Limb (tissue), 2 donors: ENCODE data around the gene PLAGL2.
"Not testable (repeated sequence)": the region's sequence is repeated elsewhere in the genome, so short reads cannot be mapped to it uniquely, and the experiment has no call there.

Source experiments
- DNase-seq, 2 donors: peaks; one replicate each; pipeline ENCODE4 v3.0.0-alpha.2; 2016; ENCODE audit errors: extremely low spot score in 2 of 2

PLAGL2 gene, protein sequence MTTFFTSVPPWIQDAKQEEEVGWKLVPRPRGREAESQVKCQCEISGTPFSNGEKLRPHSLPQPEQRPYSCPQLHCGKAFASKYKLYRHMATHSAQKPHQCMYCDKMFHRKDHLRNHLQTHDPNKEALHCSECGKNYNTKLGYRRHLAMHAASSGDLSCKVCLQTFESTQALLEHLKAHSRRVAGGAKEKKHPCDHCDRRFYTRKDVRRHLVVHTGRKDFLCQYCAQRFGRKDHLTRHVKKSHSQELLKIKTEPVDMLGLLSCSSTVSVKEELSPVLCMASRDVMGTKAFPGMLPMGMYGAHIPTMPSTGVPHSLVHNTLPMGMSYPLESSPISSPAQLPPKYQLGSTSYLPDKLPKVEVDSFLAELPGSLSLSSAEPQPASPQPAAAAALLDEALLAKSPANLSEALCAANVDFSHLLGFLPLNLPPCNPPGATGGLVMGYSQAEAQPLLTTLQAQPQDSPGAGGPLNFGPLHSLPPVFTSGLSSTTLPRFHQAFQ

DNA sequence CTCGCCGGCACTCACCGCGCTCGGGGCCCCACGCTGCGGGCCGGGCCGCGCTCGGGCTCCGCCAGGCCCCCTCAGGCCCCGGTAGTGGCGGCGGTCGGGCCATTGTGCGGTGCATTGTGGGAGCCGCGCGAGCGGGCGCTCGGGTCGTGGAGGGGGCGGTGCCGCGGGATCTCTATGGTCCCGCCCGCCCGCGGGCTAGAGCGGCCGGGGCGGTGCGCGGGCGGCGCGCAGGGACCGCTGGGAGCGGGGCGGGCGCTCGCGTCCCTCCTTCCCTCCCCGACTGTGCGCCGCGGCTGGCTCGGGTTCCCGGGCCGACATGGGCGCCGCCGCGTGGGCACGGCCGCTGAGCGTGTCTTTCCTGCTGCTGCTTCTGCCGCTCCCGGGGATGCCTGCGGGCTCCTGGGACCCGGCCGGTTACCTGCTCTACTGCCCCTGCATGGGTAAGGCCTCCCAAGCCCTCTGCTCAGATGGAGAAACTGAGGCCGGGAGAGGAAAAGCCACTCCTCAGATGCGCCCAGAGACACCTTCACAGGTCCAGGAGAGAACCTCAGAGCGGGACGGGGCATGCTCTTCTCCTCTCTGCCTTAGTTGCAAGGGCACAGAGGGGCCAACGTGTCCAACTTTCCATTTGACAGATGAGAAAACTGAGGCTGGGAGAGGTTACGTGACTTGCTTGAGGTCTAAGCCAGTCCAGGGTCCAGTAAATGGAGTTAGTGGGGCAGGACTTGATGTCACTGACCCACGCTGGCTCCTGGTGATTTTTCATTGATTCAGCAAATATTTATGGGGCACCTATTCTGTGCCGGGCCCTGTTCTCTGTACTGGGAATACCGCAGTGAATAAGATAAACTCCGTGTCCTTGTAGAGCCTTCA, at the start of gene PLAGL2, which contains the start of gene POFUT1:
PLAGL2 (minus strand) TSS at position 118 of the 873 bp plus-strand sequence. CDS start 5,565 bp downstream, outside the sequence.
POFUT1 (plus strand) TSS at position 255 of the 873 bp plus-strand sequence; CDS start at position 317, 62 bp downstream.
- peak; percentile 86 to 93 for DNase-seq

DNA sequence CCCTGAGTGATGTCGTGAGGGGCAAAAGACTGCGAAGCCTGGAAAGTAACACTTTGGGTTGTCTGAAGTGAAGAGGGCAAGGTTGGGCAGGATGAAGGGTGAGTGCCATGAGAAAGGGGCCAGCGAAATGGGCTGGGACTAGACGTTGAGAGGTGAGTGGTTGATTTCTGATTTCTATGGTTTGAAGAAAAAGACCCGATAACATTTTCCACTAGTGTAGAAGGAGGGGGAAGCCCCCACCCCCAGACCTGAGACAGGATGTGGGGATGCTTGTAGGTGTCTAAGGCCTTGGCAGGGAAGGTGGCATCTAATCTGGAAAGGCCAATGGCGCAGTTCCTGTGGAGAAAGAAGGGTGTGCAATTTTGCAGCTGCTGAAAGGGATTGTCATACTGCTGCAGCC, 44.6 kb upstream of the PLAGL2 start:
- no peak for DNase-seq

DNA sequence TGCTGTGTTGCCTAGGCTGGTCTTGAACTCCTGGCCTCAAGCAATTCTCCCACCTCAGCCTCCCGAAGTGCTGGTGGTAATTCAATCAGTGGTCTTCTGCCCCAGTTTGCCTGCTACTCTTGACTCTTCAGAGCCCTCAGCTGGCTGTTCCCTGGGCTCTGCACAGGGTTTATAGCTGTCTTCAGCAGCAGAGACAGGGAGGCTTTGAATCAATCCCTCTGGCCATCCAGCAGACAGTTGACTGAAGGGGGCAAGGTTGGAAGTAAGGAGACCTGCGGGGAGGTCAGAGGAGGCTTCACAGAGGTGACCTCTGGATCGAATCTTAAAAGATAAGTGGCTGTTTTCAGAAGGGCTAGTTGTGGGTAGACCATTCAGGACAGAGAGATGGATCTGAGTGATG, 43.9 kb upstream of the PLAGL2 start:
- DNase-seq, result no peak

DNA sequence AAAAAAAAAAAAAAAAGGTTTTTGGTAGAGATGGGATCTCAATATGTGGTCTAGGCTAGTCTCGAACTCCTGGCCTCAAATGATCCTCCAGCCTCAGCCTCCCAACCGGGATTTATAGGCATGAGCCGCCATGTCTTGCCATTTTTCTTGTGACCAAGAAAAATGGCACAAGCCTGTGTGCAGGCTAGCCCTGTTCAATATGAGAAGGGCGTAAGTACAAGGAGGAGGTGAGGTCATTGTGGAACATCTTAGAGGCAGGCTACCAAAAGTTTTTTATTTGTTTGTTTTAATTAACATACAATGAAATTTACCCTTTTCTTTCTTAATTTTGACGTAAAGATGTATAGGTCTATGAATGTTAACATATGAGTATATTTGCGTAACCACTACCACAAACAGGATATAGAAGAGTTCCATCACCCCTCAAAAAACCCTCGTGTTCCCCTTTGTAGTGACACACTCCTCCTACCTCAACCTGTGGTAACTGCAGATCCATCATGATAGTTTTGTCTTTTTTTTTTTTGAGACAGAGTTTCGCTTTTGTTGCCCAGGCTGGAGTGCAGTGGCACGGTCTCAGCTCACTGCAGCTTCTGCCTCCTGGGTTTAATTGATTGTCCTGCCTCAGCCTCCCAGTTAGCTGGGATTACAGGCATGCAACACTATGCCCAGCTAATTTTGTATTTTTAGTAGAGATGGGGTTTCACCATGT, 41.6 kb upstream of the PLAGL2 start:
- DNase-seq, result no peak

DNA sequence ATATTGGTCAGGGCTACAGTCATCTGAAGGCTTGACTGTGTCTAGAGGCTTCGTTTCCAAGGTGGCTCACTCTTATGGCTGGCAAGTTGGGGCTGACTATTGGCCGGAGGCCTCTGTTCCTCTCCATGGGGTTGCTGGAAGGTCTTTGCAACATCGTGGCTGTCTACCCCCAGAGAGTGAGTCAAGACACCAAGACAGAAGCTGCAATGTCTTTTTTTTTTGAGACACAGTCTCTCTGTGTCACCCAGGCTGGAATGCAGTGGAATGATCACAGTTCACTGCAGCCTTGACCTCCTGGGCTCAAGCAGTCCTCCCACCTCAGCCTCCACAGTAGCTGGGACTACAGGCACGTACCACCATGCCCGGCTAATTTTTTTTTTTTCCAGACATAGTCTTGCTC, 40.5 kb upstream of the PLAGL2 start:
- no peak for DNase-seq

DNA sequence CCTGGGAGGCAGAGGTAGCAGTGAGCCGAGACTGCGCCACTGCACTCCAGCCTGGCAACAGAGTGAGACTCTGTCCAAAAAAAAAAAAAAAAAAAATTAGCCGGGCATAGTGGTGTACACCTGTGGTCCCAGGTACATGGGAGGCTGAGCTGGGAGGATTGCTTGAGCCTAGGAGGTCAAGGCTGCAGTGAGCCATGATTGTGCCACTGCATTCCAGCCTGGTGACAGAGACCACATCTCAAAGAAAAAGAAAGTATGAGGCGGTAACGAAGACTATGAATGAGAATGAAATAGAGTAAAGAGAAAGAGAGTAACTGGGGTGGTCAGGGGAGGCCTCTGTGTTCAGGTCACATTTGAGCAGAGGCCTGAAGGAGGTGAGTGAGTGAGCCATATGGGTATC, 38.7 kb upstream of the PLAGL2 start:
- not testable (repeated sequence) for DNase-seq

DNA sequence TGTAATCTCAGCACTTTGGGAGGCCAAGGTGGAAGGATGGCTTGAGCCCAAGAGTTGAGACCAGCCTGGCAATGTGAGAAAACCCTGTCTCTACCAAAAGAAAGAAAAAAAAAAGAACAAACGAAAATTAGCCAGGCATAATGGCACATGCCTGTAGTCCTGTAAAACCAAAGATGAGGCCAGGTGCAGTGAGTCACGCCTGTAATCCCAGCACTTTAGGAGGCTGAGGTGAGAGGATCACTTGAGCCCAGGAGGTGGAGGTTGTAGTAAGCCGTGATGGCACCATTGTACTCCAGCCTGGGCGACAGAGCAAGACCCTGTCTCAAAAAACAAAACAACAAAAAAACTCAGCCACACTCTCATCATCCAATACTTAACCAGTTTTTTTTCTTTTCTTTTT, 37.4 kb upstream of the PLAGL2 start:
- no peak for DNase-seq

DNA sequence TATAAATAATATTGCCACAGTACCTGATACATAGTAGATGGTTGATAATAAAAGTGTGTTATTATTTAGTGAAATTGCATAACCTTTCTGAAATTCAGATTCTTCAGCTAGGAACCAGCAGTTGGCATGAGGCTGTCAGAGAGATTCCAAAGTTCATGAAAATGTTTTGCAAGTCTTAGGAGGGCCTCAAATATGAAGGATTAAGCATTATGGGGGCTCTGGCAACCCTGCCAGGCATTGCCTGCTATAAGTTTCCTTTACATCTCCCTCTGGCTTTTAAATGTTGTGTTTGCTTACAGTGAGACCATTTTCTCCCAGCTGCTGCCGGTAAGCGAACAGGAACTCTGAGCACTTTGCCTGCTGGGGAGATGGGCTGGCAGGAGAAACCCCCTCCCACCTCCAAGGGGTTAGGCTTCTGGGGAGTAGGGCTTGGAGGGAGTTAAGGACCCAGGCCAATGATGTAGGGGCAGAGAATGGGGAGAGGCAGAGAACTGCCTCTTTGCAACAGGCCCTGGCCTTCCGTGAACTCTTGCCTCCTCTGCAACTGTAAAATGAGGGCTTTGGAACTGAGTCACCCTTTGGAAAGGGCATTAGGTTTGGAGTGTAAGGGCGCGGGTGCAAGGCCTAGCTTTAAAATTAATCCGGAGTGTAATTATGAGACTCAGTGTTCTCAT, 36.7 kb upstream of the PLAGL2 start:
- DNase-seq, result no peak

DNA sequence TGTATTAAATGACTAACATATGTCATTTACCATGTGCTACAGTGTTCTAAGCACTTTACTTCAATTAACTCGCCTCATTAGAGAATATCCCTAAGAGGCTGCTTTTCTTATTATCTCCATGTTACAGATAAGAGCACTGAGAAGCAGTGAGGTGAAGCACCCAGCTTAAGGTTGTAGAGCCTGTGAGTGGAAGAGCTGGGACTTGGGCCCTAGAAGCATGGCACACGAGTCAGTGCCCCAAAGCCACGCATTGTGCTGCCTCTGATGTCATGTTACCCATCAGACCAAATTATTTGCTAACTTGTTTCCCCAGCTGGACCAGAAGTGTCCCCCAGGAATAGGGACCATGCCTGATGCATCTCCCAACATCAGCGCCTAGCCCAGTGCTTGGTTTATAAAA, 34.3 kb upstream of the PLAGL2 start:
- no peak for DNase-seq

DNA sequence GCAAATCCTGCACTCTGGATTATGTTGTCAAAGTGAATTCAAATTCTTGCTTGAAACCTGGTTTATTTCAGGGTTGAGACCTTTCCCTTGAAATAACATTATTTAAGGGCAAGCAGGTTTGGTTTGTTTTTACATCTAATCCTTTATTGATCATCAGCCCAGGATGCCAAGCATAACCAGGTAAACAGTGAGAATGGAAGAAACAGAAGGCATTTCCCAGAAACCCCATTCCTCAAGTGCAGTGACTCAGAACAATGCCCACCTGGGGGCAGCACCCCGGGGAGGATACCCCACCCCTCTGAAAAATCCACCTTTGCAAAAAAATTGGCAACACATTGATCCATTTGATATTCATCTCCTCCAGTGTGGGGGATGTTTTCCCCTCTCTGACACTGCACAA, 32.7 kb upstream of the PLAGL2 start:
- no peak for DNase-seq

DNA sequence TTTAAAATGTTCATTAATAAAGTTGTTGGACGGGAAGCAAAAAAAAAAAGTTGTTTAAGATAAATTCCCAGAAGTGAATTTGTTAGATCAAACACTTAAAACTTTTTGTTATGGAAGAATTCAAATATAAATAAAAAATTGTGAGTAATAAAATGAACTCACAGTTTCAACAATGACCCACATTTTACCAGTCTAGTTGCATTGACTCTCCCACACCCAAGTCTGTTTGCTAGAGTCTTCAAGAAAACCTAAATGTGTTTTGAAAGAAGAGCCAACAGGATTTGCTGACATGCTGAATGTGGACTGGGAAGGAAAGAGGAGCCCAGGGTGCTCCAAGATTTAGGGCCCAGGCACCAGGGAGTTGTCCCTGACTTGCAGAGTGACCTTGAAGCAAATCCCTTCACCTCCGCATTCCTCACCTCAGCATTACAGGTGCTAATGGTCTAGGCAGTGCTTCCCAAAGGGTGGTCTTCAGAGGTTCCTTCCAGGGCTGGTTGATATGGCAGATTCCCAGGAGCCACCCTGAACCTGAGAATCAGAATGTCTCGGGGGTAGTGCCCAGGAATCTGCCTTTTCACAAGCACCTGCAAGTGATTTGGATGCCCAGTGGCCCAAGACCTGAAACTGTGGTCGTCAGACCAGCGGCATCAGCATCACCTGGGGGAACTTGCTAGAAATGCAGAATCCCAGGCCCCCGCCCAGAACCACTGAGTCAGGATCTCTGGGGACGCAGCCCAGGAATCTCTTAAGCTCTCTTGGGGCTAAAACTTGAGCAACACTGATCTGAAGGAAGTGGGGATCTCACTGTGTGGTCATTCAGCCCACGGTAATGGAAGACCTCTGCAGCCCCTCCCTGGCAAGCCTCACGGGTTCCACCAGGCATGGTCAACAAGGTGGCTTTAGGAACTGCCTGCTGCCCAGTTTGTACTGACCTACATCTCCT, 31.2 kb upstream of the PLAGL2 start:
- no peak for DNase-seq

DNA sequence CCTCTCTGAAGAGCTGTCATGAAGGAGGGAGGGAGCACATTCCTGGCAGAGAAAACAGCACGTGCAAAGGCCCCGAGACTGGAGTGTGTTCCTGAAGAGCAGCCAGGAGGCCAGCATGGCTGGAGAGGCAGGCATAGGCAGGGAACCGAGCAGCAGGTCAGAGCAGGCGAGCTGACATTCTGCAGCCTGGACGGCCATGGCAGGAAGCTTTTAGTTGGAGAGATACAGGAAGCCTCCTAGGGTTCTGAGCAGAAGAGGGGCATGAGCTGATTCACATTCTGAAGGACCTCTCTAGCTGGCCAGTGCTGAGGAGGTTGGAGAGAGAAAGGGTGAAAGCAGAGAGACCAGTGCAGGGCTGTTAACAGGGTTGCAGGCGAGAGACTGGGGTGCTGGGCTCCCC, 29.9 kb upstream of the PLAGL2 start:
- DNase-seq, result no peak

DNA sequence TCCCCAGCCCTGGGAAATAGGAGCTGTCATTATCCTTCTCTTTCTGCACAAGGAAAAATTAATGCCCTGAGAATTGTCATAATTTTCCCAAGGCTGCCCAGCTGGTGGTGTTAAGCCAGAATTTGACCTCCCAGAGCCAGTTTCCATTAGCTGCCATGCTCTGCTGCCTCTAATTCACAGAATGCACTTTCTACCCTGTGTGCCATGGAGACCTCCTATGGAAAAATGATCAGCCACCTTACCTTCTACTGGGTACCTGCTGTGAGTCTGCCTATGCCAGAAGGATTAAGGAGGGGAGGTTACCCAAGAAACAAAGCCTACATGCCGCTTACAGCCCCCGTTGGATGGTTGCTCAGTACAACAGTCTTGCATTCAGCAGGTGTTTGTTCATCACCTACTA, 29.3 kb upstream of the PLAGL2 start:
- DNase-seq, result no peak

DNA sequence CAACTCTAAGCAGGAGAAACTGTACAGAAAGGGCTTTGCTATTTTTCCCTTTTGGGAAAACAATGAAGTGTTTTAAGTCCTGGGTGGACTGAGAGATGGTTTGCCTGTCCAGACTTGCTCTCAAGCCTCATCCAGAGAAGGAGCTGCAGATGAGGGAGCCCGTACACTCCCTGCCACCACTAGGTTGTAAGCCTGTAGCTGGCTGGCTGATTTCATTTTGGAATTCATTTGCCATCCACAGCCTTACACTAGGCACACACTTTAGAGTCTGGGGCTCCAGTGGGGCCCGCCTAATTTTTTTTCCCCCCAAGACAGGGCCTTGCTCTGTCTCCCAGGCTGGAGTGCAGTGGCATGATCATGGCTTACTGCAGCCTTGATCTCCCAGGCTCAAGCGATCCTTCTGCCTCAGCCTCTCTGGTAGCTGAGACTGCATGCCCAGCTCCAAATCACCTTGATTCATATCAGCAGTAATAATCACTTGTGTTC, 28.5 kb upstream of the PLAGL2 start:
- no peak for DNase-seq

DNA sequence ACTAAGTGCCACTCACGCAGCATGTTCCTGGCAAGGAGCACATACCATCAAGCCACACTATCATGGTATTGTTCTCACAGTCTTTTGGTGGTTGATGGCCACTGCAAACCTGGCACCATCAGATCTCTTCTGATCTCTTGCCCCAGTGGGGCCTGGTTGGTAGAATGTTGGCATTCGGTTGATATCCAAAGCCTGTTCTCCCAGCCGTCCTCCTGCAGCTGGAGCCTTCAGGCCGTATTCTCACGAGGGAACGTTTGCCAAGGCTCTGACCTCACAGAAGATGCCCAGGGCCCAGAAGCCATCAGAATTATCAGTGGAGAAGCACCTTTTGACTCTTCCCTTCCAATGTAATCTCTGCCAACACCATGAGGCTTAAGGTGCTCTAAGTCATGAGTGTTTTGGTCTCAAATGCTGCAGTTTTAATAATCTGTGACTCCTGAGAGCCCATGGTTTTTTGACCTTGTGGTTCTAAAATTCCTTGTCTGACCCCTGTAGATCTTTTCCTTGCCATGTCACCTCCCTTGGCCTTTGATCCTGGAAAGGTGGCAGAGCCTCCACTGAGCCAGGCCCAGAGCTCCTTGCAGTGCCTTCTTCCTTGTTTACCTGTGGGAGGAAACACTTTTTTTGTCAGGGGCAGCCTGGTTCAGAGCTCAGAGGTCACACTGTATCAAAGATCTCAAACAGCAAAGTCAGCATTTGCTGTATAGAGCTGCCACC, 27.9 kb upstream of the PLAGL2 start:
- DNase-seq, result no peak

DNA sequence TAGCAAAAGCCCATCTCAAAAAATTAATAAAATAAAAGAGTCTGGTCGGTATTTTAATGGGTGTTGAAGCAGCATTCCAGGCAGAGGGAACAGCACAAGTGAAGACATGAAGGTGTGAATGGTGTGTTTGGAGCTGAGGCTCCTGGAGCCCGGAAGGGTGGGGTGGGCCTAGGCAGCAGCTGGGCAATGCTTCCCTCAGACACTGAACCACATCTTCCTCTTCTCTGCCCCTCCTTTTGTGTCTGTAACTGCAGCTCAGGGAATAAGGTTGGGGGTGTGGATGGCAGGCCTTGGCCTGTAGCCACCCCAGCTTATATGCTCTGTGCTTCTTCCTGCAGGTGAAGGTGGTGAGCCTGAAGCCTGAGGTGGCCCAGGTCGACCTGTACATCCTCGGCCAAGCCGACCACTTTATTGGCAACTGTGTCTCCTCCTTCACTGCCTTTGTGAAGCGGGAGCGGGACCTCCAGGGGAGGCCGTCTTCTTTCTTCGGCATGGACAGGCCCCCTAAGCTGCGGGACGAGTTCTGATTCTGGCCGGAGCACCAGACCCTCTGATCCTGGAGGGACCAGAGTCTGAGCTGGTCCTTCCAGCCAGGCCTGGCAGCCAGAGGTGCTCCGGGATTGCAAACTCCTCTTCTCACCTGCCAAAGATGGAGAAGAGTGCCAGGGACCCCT, 26.7 kb upstream of the PLAGL2 start:
- DNase-seq, result no peak

DNA sequence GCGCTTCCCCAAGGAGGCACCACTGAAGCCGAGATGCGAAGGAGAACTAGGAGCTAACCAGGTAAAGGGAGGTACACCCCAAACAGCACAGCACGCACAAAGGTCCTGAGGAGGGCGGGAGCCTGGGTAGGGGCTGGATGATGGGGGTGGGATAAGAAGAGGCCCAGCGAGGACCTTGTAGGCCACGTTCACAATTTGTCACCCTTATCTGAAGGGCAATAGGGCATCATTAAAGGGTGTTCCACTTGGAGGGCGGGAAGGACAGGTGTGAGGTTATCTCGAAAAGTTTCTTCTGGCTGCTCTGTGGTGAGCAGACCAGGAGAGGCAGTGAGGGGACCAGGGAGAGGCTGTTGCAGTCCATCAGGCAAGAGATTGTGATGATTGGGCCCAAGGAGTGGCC, 25.7 kb upstream of the PLAGL2 start:
- no peak for DNase-seq

DNA sequence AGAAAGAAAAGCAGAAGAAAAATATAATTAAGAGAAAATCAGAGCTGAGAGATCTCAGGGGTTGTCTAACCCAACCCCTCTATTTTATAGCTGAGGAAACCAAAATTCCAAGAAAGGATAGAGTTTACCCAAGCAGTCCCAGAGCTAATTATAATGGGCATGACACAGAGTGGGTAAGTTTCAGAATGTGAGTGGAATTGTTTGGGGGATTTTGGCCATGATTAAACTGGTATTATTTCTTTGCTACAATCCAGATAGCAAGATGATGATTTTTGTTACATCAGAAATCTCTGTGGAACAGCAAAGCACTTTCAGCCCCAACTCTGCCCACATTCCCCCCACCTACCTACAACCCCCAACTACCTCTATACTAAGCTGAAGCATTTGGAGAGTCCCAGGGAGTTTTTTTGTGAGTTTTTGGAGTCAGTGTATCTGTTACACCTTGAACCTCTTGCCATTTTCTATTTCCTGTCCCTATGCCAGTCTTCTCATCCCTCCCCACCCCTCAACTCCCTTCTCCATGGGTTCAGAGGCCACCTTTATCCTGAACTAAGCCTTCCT, 24.9 kb upstream of the PLAGL2 start:
- no peak for DNase-seq
